D341Med (cell line): ENCODE results near the gene OR10S1.
"Not testable (repeated sequence)": the region's sequence is repeated elsewhere in the genome, so short reads cannot be mapped to it uniquely, and the experiment has no call there.

ENCODE experiments used
- DNase-seq: peaks from one replicate; pipeline ENCODE4 v3.0.0; 2012; ENCODE audit warnings: low spot score

Gene OR10S1, protein sequence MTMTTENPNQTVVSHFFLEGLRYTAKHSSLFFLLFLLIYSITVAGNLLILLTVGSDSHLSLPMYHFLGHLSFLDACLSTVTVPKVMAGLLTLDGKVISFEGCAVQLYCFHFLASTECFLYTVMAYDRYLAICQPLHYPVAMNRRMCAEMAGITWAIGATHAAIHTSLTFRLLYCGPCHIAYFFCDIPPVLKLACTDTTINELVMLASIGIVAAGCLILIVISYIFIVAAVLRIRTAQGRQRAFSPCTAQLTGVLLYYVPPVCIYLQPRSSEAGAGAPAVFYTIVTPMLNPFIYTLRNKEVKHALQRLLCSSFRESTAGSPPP

DNA sequence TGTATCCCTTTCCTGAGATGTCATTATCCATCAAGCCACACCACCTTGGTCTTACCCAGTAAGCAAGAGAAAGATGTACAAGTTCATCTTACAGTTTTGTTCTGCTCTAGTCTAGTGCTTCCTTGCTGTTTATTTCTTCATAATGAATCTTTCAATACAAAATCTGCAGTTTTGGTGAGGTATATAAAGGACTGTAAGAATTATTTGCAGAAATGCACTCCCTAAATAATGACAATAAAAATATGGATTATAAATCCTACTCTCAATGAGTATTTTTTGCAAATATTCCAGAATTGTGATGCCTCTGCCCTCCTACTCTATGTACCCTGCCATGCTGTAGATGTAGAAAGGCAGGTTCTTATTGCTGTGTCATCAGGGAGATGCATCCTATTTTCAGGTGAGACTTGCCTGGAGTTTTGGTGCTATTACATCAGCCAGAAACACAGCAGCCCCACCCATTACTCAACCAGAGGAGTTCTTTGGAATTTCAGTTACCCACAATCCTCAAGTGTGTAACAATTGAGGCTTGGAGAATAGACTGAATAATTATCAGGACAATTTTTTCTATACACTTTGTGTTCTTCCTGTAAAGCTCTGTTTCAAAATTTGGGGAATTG is at the start of gene OR10S1:
Gene OR10S1, minus strand, starts transcription at position 51 of the 617 bp plus-strand sequence. CDS start 117 bp downstream, outside the sequence.
- DNase-seq, result no peak

DNA sequence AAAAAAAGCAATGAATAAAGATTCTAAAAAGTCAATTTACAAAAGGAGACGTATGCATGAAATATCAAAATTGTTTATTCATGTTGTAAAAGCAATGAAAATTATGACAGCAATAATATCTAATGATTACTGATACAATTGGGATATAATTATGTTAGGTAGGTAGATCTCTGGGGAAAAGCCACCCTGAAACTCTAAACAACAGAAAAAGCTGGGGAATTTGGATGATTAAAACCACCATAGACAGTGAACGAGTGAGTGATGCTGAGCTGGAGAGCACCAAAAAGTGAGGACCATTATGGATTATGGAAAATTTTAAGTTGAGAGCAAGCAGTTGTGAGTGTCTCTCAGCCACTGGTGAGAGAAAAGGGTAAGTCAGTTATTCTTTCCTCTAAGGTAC is 48.9 kb upstream of the OR10S1 start, which contains the start of gene OR10G8:
Gene OR10G8, plus strand, starts transcription at position 301 of the 400 bp plus-strand sequence. CDS start 2,825 bp downstream, outside the sequence.
- DNase-seq, result no peak

- not testable (repeated sequence) for DNase-seq
Observed at GRCh38 chr11:124015837-124016236, 38.3 kb upstream of the OR10S1 start.

- DNase-seq, result no peak
Observed at GRCh38 chr11:124012697-124013096, 35.1 kb upstream of the OR10S1 start, which contains the start of gene OR10G4. Gene OR10G4, plus strand, starts transcription at chr11:124012997. Its CDS starts 2,578 bp downstream, at chr11:124015575.

DNA sequence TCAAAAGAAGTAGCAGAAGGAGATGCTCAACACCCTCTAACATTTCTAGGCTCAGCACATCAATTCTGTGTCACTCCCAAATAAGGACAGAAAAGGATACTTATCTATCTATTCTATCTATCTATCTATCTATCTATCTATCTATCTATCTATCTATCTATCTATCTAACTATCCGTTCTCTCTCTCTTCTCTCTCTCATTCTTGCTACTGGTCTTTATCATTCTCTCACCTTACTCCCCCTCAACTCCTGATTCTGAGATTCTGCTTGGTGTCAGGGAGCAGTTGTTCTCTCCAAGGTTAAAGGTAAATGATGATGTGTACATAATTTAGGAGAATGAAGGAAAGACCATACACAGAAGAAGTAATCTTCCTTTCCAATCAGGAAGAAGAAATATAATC is 17.5 kb upstream of the OR10S1 start, which contains the start of gene OR10G6:
Gene OR10G6, minus strand, starts transcription at position 43 of the 400 bp plus-strand sequence. Its CDS starts 0 bp downstream, at position 43.
- no peak for DNase-seq

DNA sequence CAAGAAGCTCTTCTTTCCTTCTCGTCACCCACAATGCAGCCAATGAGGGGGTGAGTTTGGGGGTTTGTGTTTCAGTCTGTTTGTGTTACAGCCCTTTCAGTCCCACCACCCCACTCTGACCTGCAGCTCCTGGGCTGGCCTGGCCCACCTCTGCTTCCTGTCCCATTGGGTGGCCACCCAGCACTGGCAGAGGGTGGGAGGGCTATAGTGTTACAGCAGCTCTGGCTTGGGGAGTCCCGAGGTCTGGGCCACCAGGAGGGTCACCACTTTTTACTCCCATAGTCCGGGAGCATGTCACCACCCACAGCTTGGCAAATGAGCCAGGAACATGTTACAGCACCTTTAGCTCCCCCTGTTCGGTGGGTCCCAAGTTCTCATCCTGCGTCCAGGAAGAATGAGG is 1.7 kb upstream of the OR10S1 start:
- DNase-seq, result no peak

DNA sequence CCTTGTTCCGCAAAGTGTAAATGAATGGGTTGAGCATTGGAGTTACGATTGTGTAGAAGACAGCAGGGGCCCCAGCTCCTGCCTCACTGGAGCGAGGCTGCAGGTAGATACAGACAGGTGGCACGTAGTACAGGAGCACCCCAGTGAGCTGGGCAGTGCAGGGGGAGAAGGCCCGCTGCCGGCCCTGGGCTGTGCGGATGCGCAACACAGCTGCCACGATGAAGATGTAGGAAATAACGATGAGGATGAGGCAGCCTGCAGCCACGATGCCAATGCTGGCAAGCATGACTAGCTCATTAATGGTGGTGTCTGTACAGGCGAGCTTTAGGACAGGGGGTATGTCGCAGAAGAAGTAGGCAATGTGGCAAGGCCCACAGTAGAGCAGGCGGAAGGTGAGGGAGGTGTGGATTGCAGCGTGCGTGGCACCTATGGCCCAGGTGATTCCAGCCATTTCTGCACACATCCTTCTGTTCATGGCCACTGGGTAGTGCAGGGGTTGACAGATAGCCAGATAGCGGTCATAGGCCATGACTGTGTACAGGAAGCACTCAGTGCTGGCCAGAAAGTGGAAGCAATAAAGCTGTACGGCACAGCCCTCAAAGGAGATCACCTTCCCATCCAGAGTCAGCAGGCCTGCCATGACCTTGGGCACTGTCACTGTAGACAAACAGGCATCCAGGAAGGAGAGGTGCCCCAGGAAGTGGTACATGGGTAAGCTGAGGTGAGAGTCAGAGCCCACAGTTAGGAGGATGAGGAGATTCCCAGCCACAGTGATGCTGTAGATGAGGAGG is 616 bp downstream of the OR10S1 start:
- DNase-seq, result no peak

DNA sequence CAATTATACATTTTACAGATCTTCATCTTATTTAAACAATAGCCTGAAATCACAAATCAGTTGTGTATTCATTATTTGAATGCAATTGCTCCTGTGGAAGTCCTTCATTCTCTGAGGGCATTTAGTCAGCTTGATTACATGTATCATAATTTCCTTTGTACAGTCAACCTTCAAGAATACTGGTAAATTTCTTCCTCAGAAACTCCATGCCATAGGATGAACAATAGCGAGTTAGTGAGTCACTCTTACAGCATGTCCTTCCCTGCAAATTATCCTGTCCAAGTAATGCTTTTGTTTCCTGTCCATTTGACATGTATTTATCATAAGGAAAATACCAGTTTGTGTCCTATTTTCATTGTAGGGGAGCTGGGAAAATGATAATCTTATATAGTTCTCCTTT is 3.8 kb downstream of the OR10S1 start:
- DNase-seq, result no peak

DNA sequence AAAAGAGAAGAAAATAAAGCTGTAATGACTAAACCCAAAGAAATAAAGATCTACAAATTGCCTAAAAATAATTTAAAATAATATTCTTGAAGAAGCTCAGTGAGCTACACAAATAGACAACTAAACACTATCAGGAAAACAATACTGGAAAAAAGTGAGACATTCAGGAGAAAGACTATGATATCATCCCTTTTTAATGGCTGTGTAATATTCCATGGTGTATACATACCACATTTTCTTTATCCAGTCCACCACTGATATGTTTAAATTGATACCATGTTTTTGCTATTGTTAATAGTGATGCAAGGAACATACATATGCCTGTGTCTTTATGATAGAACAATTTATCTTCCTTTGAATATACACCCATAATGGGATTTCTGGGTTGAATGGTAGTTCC is 20.8 kb downstream of the OR10S1 start:
- DNase-seq, result no peak

DNA sequence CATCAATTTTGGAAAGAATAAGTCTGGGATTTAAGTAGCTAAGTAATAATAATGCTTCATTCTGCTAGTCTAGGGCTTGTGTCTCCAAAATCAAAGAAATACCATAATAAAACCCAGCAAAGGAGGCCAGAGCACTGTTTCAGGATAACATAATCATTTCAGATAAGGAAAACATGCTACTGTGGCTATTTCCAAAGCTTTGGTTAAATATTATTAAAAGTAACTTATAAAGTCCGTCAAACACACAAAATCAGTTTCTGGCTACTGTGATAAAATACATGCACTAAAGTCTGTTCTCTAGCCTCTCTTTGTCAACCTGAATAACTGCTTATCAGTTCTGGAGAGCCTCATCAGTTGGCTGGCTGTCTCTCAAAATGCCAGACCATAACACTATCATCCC is 32.4 kb downstream of the OR10S1 start:
- DNase-seq, result no peak

DNA sequence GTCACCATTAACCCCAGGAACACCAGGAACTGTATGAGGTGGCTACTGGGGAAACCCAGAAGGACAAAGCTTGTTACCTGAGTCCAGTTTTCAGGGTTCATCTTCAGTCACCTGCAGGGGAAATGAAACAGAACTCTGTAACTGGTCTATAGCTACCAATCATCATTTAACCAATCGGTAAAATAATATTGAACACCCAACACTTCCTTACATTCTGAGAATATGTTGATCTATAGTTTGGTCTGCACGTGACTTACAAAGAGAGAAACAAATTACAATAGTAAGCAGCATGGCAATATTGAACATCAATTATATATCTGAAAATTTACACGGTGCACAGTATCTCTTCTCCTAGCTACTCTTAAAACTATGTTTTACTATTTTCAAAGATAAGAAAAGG is 33.8 kb downstream of the OR10S1 start, which contains the start of gene OR6T1:
Gene OR6T1, minus strand, starts transcription at position 101 of the 400 bp plus-strand sequence. Its CDS starts 0 bp downstream, at position 101.
- no peak for DNase-seq

DNA sequence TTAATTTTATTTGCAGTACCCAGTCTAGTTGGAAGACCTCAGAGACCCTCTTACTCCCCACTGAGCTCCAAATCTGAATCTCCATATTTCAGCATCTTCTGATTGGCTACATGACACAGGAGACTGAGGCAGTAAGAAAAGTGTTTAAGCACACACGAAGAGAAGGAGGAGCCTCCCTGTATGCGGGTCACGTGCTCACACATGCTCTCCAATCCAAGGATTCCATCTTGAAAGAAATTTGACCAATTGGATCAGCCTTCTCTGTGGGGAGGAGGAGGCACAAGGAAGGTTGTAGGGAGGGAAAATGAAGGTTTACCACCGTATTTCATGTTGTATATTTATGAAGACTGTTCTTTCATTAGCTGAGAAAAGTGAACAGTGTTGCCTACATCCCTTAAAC is 35.2 kb downstream of the OR10S1 start:
- DNase-seq, result no peak

GRCh38 chr11:123939317-123939716 is 38.3 kb downstream of the OR10S1 start, which contains the start of gene OR4D5:
Gene OR4D5, plus strand, starts transcription at chr11:123939617. Its CDS starts 0 bp downstream, at chr11:123939617.
- no peak for DNase-seq
